ENCODE measurements around the gene GP1BB. TPM values are rescaled to one million over a fixed set of nuclear protein-coding genes. Genes with fewer than 3 reads are reported as not detected.
"Not testable (repeated sequence)": the region's sequence is repeated elsewhere in the genome, so short reads cannot be mapped to it uniquely, and the experiment has no call there.

Gene GP1BB
- total and polyA plus RNA-seq, 2 of the 4 experiments (the other 2 are of a cell fraction), result 0.18 to 1.5 TPM

DNA sequence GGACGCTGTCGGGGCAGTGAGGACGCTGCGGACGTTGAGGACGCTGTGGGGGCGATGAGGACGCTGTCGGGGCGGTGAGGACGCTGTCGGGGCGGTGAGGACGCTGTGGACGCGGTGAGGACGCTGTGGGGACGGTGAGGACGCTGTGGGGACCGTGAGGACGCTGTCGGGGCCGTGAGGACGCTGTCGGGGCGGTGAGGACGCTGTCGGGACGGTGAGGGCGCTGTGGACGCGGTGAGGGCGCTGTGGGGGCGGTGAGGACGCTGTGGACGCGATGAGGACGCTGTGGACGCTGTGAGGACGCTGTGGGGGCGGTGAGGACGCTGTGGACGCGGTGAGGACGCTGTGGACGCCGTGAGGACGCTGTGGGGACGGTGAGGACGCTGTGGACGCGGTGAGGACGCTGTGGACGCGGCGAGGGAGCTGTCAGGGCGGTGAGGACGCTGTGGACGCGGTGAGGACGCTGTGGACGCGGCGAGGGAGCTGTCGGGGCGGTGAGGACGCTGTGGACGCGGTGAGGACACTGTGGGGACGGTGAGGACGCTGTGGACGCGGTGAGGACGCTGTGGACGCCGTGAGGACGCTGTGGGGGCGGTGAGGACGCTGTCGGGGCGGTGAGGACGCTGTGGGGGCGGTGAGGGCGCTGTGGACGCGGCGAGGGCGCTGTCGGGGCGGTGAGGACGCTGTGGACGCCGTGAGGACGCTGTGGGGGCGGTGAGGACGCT, 2.9 kb downstream of the GP1BB start:
- DNase-seq; H3K4ac ChIP-seq (ENCODE audit: low read depth, low read length); H4K5ac ChIP-seq (ENCODE audit: low read depth, low read length); H3K9ac ChIP-seq (ENCODE audit: low read depth, low read length); H3K4me2 ChIP-seq (ENCODE audit: low read depth, low read length); H3K18ac ChIP-seq (ENCODE audit: low read depth, low read length); POLR2A ChIA-PET (ENCODE audit: unreplicated experiment); H4K8ac ChIP-seq (ENCODE audit: low read depth in 2 of 2, low read length in 2 of 2); H2BK15ac ChIP-seq (ENCODE audit: low read depth, low read length); H2BK5ac ChIP-seq (ENCODE audit: low read depth, low read length, poor library complexity, severe bottlenecking); BruUV-seq (replicated peaks); CTCF ChIA-PET; H2BK20ac ChIP-seq (ENCODE audit: low read depth, low read length); H2BK120ac ChIP-seq (ENCODE audit: low read depth, low read length); H2AFZ ChIP-seq (replicated peaks; ENCODE audit: low read length, poor library complexity); H3K9me3 ChIP-seq (ENCODE audit: control insufficient read depth, insufficient read depth, low read length); H3K56ac ChIP-seq (ENCODE audit: extremely low read depth, insufficient read depth, low read length); H4K20me1 ChIP-seq (ENCODE audit: insufficient read depth, low read length); dilution Hi-C loops (cut with HindIII; ENCODE audit: low sequenced_read_pairs, unreplicated experiment); in situ Hi-C loops (cut with MboI; ENCODE audit: low sequenced_read_pairs); H3K36me3 ChIP-seq (ENCODE audit: control insufficient read depth, insufficient read depth, low read length); ATAC-seq (ENCODE audit: low read depth); H3K4me1 ChIP-seq (ENCODE audit: control insufficient read depth, insufficient read depth, low read length); H3K14ac ChIP-seq (replicated peaks; ENCODE audit: low read depth, low read length); intact Hi-C loops (cut with micrococcal nuclease); H3K23ac ChIP-seq (ENCODE audit: low read depth, low read length); H3K79me1 ChIP-seq (ENCODE audit: low read depth in 1 of 2, low read length in 2 of 2); H3K4me3 ChIP-seq (ENCODE audit: insufficient read depth, low read depth, low read length); H4K91ac ChIP-seq (ENCODE audit: insufficient read depth, low read depth, low read length); H3K27ac ChIP-seq (ENCODE audit: insufficient read depth, low read length); H2AK9ac ChIP-seq (replicated peaks; ENCODE audit: low read depth, low read length, poor library complexity); H3K9me1 ChIP-seq (ENCODE audit: insufficient read depth, low read length); H2AK5ac ChIP-seq (ENCODE audit: low read depth, low read length): not testable (repeated sequence)
- 83% methylated on average over 51 of the region's 96 CpGs; no CpG with 5 or more reads in 1 of the 2 experiments for WGBS, 2 experiments (ENCODE audit: extremely low coverage in 2 of 2, insufficient read length in 1 of 2)
- H3K27me3 ChIP-seq (ENCODE audit: control insufficient read depth, insufficient read depth, low read length), result peaks cover 22% of the 10 kb centered on the region; the same call in 1 of the 2 replicates

Data from IMR-90 (cell line).